Neural crest cell (in vitro differentiated cells): ENCODE measurements around the gene RORC. TPM values are rescaled to one million over a fixed set of nuclear protein-coding genes. Genes with fewer than 3 reads are reported as not detected.
"Not testable (repeated sequence)": the region's sequence is repeated elsewhere in the genome, so short reads cannot be mapped to it uniquely, and the experiment has no call there.

Source experiments
- DNase-seq: peaks from one replicate; pipeline ENCODE4 v3.0.0; 2021; ENCODE audit warnings: low read depth, mixed read lengths, low spot score
- H3K27ac Mint-ChIP-seq: one replicate; pipeline ENCODE4 v1.8.0; 2021; ENCODE audit warnings: mild to moderate bottlenecking, mixed read lengths; ENCODE audit not compliant: unreplicated experiment
- H3K27me3 Mint-ChIP-seq: 2 replicates; pipeline ENCODE4 v1.8.0; 2021; ENCODE audit warnings: low read depth, mild to moderate bottlenecking, mixed read lengths
- H3K36me3 Mint-ChIP-seq: 2 replicates; pipeline ENCODE4 v1.8.0; 2021; ENCODE audit warnings: low read depth, mild to moderate bottlenecking, mixed read lengths
- H3K4me1 Mint-ChIP-seq: 2 replicates; pipeline ENCODE4 v1.8.0; 2021; ENCODE audit warnings: mixed read lengths
- H3K4me3 Mint-ChIP-seq: one replicate; pipeline ENCODE4 v1.8.0; 2021; ENCODE audit warnings: mild to moderate bottlenecking, mixed read lengths
- H3K9me3 Mint-ChIP-seq: 2 replicates; pipeline ENCODE4 v1.8.0; 2021; ENCODE audit warnings: mixed read lengths
- CTCF ChIP-seq: fragments of 200-600 bp; sonication (generic); conservative IDR thresholded peaks from 2 replicates; pipeline ENCODE4 v1.5.0; 2021; ENCODE audit warnings: antibody characterized with exemption, mild to moderate bottlenecking
- total RNA-seq: library from RNA; stranded (reverse); gene quantifications from 2 replicates; pipeline ENCODE4 v1.2.1, GENCODE V29; 2021

The RORC gene
- total RNA-seq, 1 donor from 2014 or later: 0.12 TPM

GRCh38 chr1:151775894-151776664 lies 55.5 kb downstream of the RORC start:
- Mint-ChIP-seq H3K27me3 (no peaks in the 10 kb centered on the region), H3K4me1 (no peaks in the 10 kb centered on the region), H3K9me3 (no peaks in the 10 kb centered on the region), H3K4me3 (no peak overlapping the region), H3K36me3 (peaks cover 12% of the 10 kb centered on the region), H3K27ac (no peak overlapping the region)
- no peak for DNase-seq
- TF ChIP-seq CTCF: no peak

- TF ChIP-seq CTCF: no peak
- H3K27ac Mint-ChIP-seq: no peak overlapping the region
- no peaks in the 10 kb centered on the region for H3K9me3 Mint-ChIP-seq
- no peak overlapping the region for H3K4me3 Mint-ChIP-seq
- peaks cover 12% of the 10 kb centered on the region for H3K36me3 Mint-ChIP-seq
- DNase-seq: no peak
- H3K4me1 Mint-ChIP-seq: no peaks in the 10 kb centered on the region
- no peaks in the 10 kb centered on the region for H3K27me3 Mint-ChIP-seq
Observed at GRCh38 chr1:151774256-151774922, 57.2 kb downstream of the RORC start.

GRCh38 chr1:151773702-151774101 lies 57.9 kb downstream of the RORC start:
- no peaks in the 10 kb centered on the region for H3K4me1 Mint-ChIP-seq
- peaks cover 12% of the 10 kb centered on the region for H3K36me3 Mint-ChIP-seq
- H3K9me3 Mint-ChIP-seq: no peaks in the 10 kb centered on the region
- no peaks in the 10 kb centered on the region for H3K27me3 Mint-ChIP-seq
- no peak for DNase-seq
- H3K4me3 Mint-ChIP-seq: no peak overlapping the region
- H3K27ac Mint-ChIP-seq: no peak overlapping the region
- TF ChIP-seq CTCF: no peak

GRCh38 chr1:151769270-151769669 lies 62.3 kb downstream of the RORC start:
- not testable (repeated sequence) for H3K4me3 Mint-ChIP-seq, H3K4me1 Mint-ChIP-seq, H3K9me3 Mint-ChIP-seq, H3K27ac Mint-ChIP-seq, H3K27me3 Mint-ChIP-seq, H3K36me3 Mint-ChIP-seq, DNase-seq

- not testable (repeated sequence) for H3K27me3 Mint-ChIP-seq, H3K36me3 Mint-ChIP-seq, H3K4me3 Mint-ChIP-seq, H3K27ac Mint-ChIP-seq, DNase-seq, H3K4me1 Mint-ChIP-seq, H3K9me3 Mint-ChIP-seq
Observed at GRCh38 chr1:151768351-151769066, 63.1 kb downstream of the RORC start.

GRCh38 chr1:151763990-151764389 lies 67.6 kb downstream of the RORC start:
- no peak for TF ChIP-seq CTCF
- no peak for DNase-seq

More at GRCh38 chr1:151763990-151764389, 67.6 kb downstream of the RORC start:
- no peaks in the 10 kb centered on the region for H3K9me3 Mint-ChIP-seq
- peaks cover 12% of the 10 kb centered on the region for H3K36me3 Mint-ChIP-seq
- no peaks in the 10 kb centered on the region for H3K27me3 Mint-ChIP-seq
- peak overlapping the region; percentile 83 for H3K27ac Mint-ChIP-seq
- peaks cover 20% of the 10 kb centered on the region for H3K4me1 Mint-ChIP-seq
- H3K4me3 Mint-ChIP-seq: peak overlapping the region; percentile 88
